PC-3 (cell line): ENCODE results near the gene INTS3.

Experiments used
- EZH2 ChIP-seq: fragments of 300-600 bp; sonication (generic); IDR thresholded peaks from one replicate; pipeline ENCODE4 v1.6.1; 2017; ENCODE audit warnings: antibody characterized with exemption, mild to moderate bottlenecking, low read length; ENCODE audit not compliant: unreplicated experiment
- TF ChIP-seq, protein P1 (sequence below): fragments of 300-600 bp; sonication (generic); conservative IDR thresholded peaks from 2 replicates; pipeline ENCODE4 v1.5.1; 2017; ENCODE audit warnings: antibody characterized with exemption, low read depth, mild to moderate bottlenecking, low read length

- no peak for TF ChIP-seq EZH2
- TF ChIP-seq, protein P1, sequence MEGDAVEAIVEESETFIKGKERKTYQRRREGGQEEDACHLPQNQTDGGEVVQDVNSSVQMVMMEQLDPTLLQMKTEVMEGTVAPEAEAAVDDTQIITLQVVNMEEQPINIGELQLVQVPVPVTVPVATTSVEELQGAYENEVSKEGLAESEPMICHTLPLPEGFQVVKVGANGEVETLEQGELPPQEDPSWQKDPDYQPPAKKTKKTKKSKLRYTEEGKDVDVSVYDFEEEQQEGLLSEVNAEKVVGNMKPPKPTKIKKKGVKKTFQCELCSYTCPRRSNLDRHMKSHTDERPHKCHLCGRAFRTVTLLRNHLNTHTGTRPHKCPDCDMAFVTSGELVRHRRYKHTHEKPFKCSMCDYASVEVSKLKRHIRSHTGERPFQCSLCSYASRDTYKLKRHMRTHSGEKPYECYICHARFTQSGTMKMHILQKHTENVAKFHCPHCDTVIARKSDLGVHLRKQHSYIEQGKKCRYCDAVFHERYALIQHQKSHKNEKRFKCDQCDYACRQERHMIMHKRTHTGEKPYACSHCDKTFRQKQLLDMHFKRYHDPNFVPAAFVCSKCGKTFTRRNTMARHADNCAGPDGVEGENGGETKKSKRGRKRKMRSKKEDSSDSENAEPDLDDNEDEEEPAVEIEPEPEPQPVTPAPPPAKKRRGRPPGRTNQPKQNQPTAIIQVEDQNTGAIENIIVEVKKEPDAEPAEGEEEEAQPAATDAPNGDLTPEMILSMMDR, result peak; percentile 88
These were observed 69.2 kb downstream of the INTS3 start for GRCh38 chr1:153796786-153797659.
